Endothelial cell of umbilical vein (primary cell): ENCODE results near the gene PFKP. TPM values are rescaled to one million over a fixed set of nuclear protein-coding genes. Genes with fewer than 3 reads are reported as not detected.

Experiments
- BruUV-seq: library from RNA; stranded (reverse); fragments of 400-500 nt; replicated peaks from 2 replicates; lab custom pipeline; 2021; lab: Mats Ljungman, UMichigan
- CTCF ChIA-PET: fragments of 300-600, 350-600 bp; sonication (Branson Sonifier 250); formaldehyde crosslinking; loops from one replicate; lab custom pipeline; 2021; ENCODE audit warnings: antibody characterized with exemption, inconsistent platforms; lab: Charles Lee
- POLR2A ChIA-PET: fragments of 300-600, 350-600 bp; sonication (Branson Sonifier 250); formaldehyde crosslinking; loops from one replicate; lab custom pipeline; 2021; ENCODE audit warnings: antibody characterized with exemption, inconsistent platforms; lab: Charles Lee
- DNase-seq: peaks from one replicate; pipeline ENCODE4 v3.0.0-alpha.2; 2011; ENCODE audit warnings: low read depth, low spot score
- FAIRE-seq: peaks from 2 replicates; lab custom pipeline; 2011; peaks lifted over from hg19 to GRCh38; lab: Jason Lieb, UNC
- H2AFZ ChIP-seq: 2 replicates; pipeline ENCODE4 v1.6.0; 2012; ENCODE audit warnings: low read depth, low read length, control low read depth, inconsistent platforms
- H3K27ac ChIP-seq: 2 replicates; pipeline ENCODE4 v1.5.1; 2011; ENCODE audit warnings: low read depth, mild to moderate bottlenecking, control low read depth, low read length, moderate library complexity; ENCODE audit not compliant: insufficient read depth
- H3K27me3 ChIP-seq, 2 experiments: 2 replicates each; pipeline versions ENCODE4 v1.6.0 to v1.6.1; 2011; ENCODE audit warnings: low read length in 2 of 2, mixed read lengths in 1 of 2; ENCODE audit not compliant: control insufficient read depth in 2 of 2, insufficient read depth in 2 of 2
- H3K36me3 ChIP-seq, 2 experiments: 2 replicates in 1 of 2; 3 replicates in 1 of 2; pipeline ENCODE4 v1.5.1; 2011; ENCODE audit warnings: low read length in 2 of 2, mild to moderate bottlenecking in 1 of 2, moderate library complexity in 1 of 2; ENCODE audit not compliant: control insufficient read depth in 2 of 2, insufficient read depth in 2 of 2; ENCODE audit errors: extremely low read depth in 1 of 2
- H3K4me1 ChIP-seq: 3 replicates; pipeline ENCODE4 v1.5.1; 2011; ENCODE audit warnings: mild to moderate bottlenecking, low read length; ENCODE audit not compliant: control insufficient read depth, insufficient read depth; ENCODE audit errors: extremely low read depth
- H3K4me2 ChIP-seq: 2 replicates; pipeline ENCODE4 v1.6.1; 2011; ENCODE audit warnings: low read length, control low read depth, mixed read lengths; ENCODE audit not compliant: insufficient read depth
- H3K4me3 ChIP-seq, 3 experiments: fragments of 200-600 bp in 1 of 3; sonication (generic), shearing (Covaris generic) in 1 of 3; replicated peaks in 1 of 3; 2 replicates each; pipeline ENCODE4 v1.5.1; 2011 to 2016; ENCODE audit warnings: control low read depth in 3 of 3, low read length in 3 of 3, mild to moderate bottlenecking in 2 of 3, inconsistent platforms in 1 of 3, low read depth in 1 of 3, moderate library complexity in 1 of 3; ENCODE audit not compliant: insufficient read depth in 1 of 3
- H3K79me2 ChIP-seq: 2 replicates; pipeline ENCODE4 v1.6.0; 2012; ENCODE audit warnings: low read length, inconsistent platforms; ENCODE audit not compliant: control insufficient read depth, insufficient read depth
- H3K9ac ChIP-seq: replicated peaks from 2 replicates; pipeline ENCODE3; 2011; ENCODE audit warnings: low read length, control low read depth; ENCODE audit not compliant: insufficient read depth; ENCODE audit errors: extremely low read depth
- H3K9me1 ChIP-seq: replicated peaks from 3 replicates; pipeline ENCODE4 v1.6.0; 2011; ENCODE audit warnings: mild to moderate bottlenecking, low read length; ENCODE audit not compliant: control insufficient read depth, insufficient read depth; ENCODE audit errors: extremely low read depth
- H3K9me3 ChIP-seq: replicated peaks from 2 replicates; pipeline ENCODE4 v1.5.1; 2012; ENCODE audit warnings: low read length, inconsistent platforms; ENCODE audit not compliant: control insufficient read depth, insufficient read depth
- H4K20me1 ChIP-seq: replicated peaks from 2 replicates; pipeline ENCODE3; 2011; ENCODE audit warnings: mild to moderate bottlenecking, low read length; ENCODE audit not compliant: control insufficient read depth, insufficient read depth; ENCODE audit errors: extremely low read depth
- EZH2 ChIP-seq: IDR thresholded peaks from 2 replicates; pipeline ENCODE4 v1.6.1; 2012; ENCODE audit warnings: borderline replicate concordance, low read depth, mild to moderate bottlenecking, moderate library complexity, low read length, inconsistent platforms; ENCODE audit not compliant: severe bottlenecking
- FOS ChIP-seq: IDR thresholded peaks from 2 replicates; pipeline ENCODE4 v1.6.1; 2011; ENCODE audit warnings: mild to moderate bottlenecking, low read length, moderate library complexity, borderline replicate concordance; ENCODE audit not compliant: insufficient read depth
- GATA2 ChIP-seq: IDR thresholded peaks from 2 replicates; pipeline ENCODE4 v1.7.0; 2011; ENCODE audit warnings: low read depth, mild to moderate bottlenecking, moderate library complexity, mixed read lengths, low read length; ENCODE audit not compliant: insufficient read length, insufficient read depth
- JUN ChIP-seq: IDR thresholded peaks from 2 replicates; pipeline ENCODE4 v1.6.1; 2011; ENCODE audit warnings: borderline replicate concordance, low read depth; ENCODE audit not compliant: insufficient read length, insufficient read depth
- MAX ChIP-seq: IDR thresholded peaks from 2 replicates; pipeline ENCODE4 v1.6.1; 2011; ENCODE audit not compliant: insufficient read depth, insufficient read length
- MYC ChIP-seq: IDR thresholded peaks from one replicate; pipeline ENCODE4 v1.6.1; 2011; ENCODE audit warnings: mild to moderate bottlenecking, low read depth, low read length
- POLR2A ChIP-seq: IDR thresholded peaks from 2 replicates; pipeline ENCODE4 v1.6.1; 2012; ENCODE audit warnings: low read depth, mild to moderate bottlenecking, control low read depth, low read length
- POLR2AphosphoS5 ChIP-seq: IDR thresholded peaks from 2 replicates; pipeline ENCODE4 v1.6.1; 2012; ENCODE audit warnings: low read depth, mild to moderate bottlenecking, control low read depth, low read length, moderate library complexity; ENCODE audit not compliant: insufficient read depth
- dilution Hi-C: fragments of 300-500 bp; cut with MboI; formaldehyde crosslinking; loops from one replicate; pipeline ENCODE4 v1.15.0; 2019; ENCODE audit warnings: low sequenced_read_pairs; ENCODE audit not compliant: extremely low pct_ligation_motif_present
- intact Hi-C: fragments of 100-400 bp; cut with micrococcal nuclease; formaldehyde crosslinking; loops from one replicate; pipeline ENCODE4 v1.10.0; 2022
- polyA plus RNA-seq, 4 experiments: library from polyadenylated mRNA; depleted of rRNA in 3 of 4; stranded (reverse) in 3 of 4; unstranded in 1 of 4; fragments of >200 nt; gene quantifications; 2 replicates each; pipeline versions ENCODE4 v1.2.1 to v1.2.3, GENCODE V29; 2011 to 2012; ENCODE audit warnings: missing spikeins in 1 of 4
- total RNA-seq: library from RNA; stranded (reverse); gene quantifications from 2 replicates; pipeline ENCODE4 v1.2.3, GENCODE V29; 2021
- TF ChIP-seq, protein P1 (sequence below), 2 donors: IDR thresholded peaks; 1 replicate in 1 of 2; 2 replicates in 1 of 2; pipeline ENCODE4 v1.5.1; 2011; ENCODE audit warnings: low read length in 2 of 2, mild to moderate bottlenecking in 2 of 2, moderate library complexity in 2 of 2, control low read depth in 1 of 2, inconsistent platforms in 1 of 2, low read depth in 1 of 2; ENCODE audit not compliant: insufficient read depth in 1 of 2; ENCODE audit errors: extremely low read depth in 1 of 2

The PFKP gene
- total and polyA plus RNA-seq, 2 donors (not counting 3 experiments of a cell fraction or from before 2014, with no cell fraction given), result 185 to 359 TPM

DNA sequence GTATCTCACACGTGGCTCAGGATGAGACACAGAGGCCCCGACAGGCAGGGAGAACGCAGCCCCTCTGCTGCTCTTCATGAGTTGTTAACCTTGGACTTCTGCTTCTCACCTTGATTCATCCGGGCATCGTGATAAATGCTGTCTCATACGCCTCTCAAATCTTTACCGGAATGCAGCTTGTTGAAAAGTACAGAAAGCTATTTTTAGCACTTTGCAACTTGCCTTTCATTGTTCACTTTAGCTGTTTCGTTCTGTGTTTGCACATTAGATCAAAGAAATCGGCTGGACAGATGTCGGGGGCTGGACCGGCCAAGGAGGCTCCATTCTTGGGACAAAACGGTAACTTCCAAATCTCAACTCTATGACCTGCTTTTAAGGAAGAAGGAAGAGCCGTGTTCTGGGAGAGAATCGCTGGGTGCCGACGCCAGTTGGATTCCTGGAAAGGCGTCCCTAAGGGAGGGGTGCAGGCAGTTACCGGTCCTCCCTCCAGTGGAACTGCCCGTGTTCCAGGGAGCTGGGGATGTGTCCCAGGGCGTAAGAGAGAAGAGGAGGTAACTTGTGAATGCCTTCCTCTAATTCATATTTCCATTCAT, 49.3 kb downstream of the PFKP start:
- Histone ChIP-seq H4K20me1 (no peaks in the 10 kb centered on the region), H3K79me2 (no peaks in the 10 kb centered on the region), H3K9ac (no peak overlapping the region), H3K9me1 (no peaks in the 10 kb centered on the region), H2AFZ (no peak overlapping the region), H3K27ac (no peak overlapping the region), H3K4me1 (no peaks in the 10 kb centered on the region), H3K4me3 (no peak overlapping the region), H3K4me2 (no peak overlapping the region), H3K27me3 (no peaks in the 10 kb centered on the region), H3K36me3 (peaks cover 38 to 60% of the 10 kb centered on the region in 2 experiments), H3K9me3 (no peaks in the 10 kb centered on the region)
- FAIRE-seq (no peak), DNase-seq (no peak)
- ChIA-PET POLR2A (no interaction called here), CTCF (no interaction called here)
- dilution Hi-C loops, result no loop called here
- TF ChIP-seq MYC (no peak), FOS (no peak), MAX (no peak), POLR2A (no peak), POLR2AphosphoS5 (no peak), JUN (no peak), GATA2 (no peak), EZH2 (no peak)
- TF ChIP-seq, protein P1, sequence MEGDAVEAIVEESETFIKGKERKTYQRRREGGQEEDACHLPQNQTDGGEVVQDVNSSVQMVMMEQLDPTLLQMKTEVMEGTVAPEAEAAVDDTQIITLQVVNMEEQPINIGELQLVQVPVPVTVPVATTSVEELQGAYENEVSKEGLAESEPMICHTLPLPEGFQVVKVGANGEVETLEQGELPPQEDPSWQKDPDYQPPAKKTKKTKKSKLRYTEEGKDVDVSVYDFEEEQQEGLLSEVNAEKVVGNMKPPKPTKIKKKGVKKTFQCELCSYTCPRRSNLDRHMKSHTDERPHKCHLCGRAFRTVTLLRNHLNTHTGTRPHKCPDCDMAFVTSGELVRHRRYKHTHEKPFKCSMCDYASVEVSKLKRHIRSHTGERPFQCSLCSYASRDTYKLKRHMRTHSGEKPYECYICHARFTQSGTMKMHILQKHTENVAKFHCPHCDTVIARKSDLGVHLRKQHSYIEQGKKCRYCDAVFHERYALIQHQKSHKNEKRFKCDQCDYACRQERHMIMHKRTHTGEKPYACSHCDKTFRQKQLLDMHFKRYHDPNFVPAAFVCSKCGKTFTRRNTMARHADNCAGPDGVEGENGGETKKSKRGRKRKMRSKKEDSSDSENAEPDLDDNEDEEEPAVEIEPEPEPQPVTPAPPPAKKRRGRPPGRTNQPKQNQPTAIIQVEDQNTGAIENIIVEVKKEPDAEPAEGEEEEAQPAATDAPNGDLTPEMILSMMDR (IDR thresholded peaks at IDR 0.05; ENCODE audit: extremely low read depth in 1 of 2, insufficient read depth in 1 of 2, low read depth in 1 of 2, low read length in 2 of 2), result no peak
- intact Hi-C loops, result no loop called here
- BruUV-seq, result no TSS peak
